SK-N-MC (cell line): ENCODE measurements around the gene ASGR1.

ENCODE experiments used
- DNase-seq: peaks from one replicate; pipeline ENCODE4 v3.0.0-alpha.2; 2011; ENCODE audit warnings: low read depth, low spot score
- H3K27ac ChIP-seq: fragments of 200-600 bp; sonication (generic); 2 replicates; pipeline ENCODE4 v1.5.1; 2016; ENCODE audit warnings: mixed run types
- H3K36me3 ChIP-seq: fragments of 200-600 bp; sonication (generic); 2 replicates; pipeline ENCODE4 v1.6.1; 2017; ENCODE audit warnings: antibody characterized with exemption, low read length, mixed read lengths; ENCODE audit not compliant: insufficient read depth
- H3K4me3 ChIP-seq: fragments of 200-600 bp; sonication (generic); 2 replicates; pipeline ENCODE4 v1.5.1; 2016
- H3K9ac ChIP-seq: fragments of 200-600 bp; sonication (generic); 2 replicates; pipeline ENCODE4 v1.8.0; 2017; ENCODE audit warnings: mixed run types, mixed read lengths; ENCODE audit not compliant: insufficient read length
- H3K9me3 ChIP-seq: fragments of 200-600 bp; sonication (generic); 2 replicates; pipeline ENCODE4 v1.6.1; 2017; ENCODE audit warnings: low read depth, mild to moderate bottlenecking, antibody characterized with exemption, low read length, moderate library complexity, mixed read lengths
- EZH2 ChIP-seq: fragments of 200-600 bp; sonication (generic); IDR thresholded peaks from one replicate; pipeline ENCODE4 v1.6.1; 2017; ENCODE audit warnings: antibody characterized with exemption
- FOXP2 ChIP-seq: optimal IDR thresholded peaks from 2 replicates; pipeline ENCODE3; 2011; ENCODE audit warnings: mild to moderate bottlenecking, moderate library complexity; ENCODE audit not compliant: insufficient read depth; ENCODE audit errors: extremely low read length, control extremely low read depth
- POLR2AphosphoS5 ChIP-seq: IDR thresholded peaks from 2 replicates; pipeline ENCODE4 v1.6.1; 2012; ENCODE audit warnings: mild to moderate bottlenecking, low read depth, low read length, borderline replicate concordance

ASGR1 gene

DNA sequence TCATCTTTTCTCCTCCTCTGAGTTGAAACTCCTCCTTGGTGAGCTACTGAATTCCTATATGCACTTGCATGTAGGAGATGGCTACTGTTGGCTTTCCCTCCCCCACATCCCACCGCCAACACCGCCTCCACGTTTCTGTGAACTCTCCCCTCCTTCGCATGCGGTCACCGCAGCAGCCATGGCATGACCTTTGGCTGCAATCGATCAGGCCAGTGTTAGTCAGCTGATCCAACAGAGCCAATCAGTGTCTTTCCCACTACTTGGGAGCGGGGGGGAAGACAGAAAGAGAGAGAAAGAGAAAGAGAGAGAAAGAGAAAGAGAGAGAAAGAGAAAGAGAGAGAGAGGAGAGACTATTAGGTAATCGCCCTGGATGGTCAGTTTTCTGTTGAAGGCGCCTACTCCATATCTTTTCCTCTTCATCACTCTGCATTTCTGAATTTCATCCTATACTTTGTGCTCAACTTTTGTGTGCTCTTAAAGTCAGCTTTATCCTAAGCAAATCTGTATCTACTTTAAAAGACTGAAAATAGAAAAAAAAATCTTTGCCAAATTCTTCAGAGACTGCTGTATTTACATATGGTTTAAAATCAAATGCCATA, 22.7 kb downstream of the ASGR1 start:
- TF ChIP-seq POLR2AphosphoS5 (no peak), EZH2 (no peak), FOXP2 (no peak)
- no peak overlapping the region for H3K4me3 ChIP-seq
- H3K36me3 ChIP-seq: no peaks in the 10 kb centered on the region
- no peaks in the 10 kb centered on the region for H3K9me3 ChIP-seq
- H3K27ac ChIP-seq: no peak overlapping the region
- no peak overlapping the region for H3K9ac ChIP-seq
- DNase-seq: no peak

DNA sequence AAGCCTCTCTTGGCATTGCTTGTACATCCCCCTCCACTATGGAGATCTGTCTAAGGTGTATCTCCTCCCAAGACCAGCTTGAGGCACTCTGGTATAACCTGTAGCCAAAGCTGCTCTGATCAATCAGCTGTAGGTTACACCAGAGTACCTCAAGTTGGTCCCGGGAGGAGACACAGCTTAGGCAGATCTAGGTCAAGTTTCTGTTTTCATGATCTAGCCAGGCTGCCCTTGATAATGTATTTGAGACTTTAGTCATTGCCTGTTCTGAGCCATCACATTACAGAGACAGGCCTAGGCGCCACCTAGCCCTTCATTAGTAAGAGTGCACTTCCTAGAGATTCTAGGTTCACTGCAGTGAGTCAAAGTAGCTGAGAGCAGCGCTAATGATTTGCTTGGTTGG, 31.4 kb downstream of the ASGR1 start:
- TF ChIP-seq POLR2AphosphoS5: no peak
- TF ChIP-seq FOXP2: no peak
- no peak for TF ChIP-seq EZH2
- Histone ChIP-seq H3K36me3 (no peaks in the 10 kb centered on the region), H3K9ac (no peak overlapping the region), H3K4me3 (no peak overlapping the region), H3K27ac (no peak overlapping the region), H3K9me3 (no peaks in the 10 kb centered on the region)
- no peak for DNase-seq

DNA sequence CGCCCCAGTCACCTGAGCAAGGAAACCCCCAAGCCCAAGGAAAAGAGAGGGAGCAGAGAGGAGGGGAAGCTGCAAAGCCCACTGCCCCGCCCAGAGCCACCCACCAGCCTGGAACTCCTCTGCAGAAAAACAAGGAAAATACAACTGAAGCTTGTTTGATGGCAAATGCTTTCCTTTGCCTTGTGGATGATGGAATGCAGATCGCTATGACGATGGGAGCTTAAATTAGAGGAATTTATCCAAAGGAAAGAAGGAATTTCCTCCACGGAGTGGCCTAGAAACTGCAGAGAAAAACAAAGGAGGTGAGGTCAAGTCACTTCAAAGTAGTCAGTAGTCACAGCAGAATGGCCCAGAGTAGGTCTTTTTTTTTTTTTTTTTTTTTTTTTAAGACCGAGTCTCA, 33.1 kb downstream of the ASGR1 start:
- no peak overlapping the region for H3K9ac ChIP-seq
- no peak for DNase-seq
- no peak overlapping the region for H3K27ac ChIP-seq
- no peaks in the 10 kb centered on the region for H3K9me3 ChIP-seq
- no peak for TF ChIP-seq EZH2
- TF ChIP-seq FOXP2: no peak
- TF ChIP-seq POLR2AphosphoS5: no peak
- H3K4me3 ChIP-seq: no peak overlapping the region
- no peaks in the 10 kb centered on the region for H3K36me3 ChIP-seq

DNA sequence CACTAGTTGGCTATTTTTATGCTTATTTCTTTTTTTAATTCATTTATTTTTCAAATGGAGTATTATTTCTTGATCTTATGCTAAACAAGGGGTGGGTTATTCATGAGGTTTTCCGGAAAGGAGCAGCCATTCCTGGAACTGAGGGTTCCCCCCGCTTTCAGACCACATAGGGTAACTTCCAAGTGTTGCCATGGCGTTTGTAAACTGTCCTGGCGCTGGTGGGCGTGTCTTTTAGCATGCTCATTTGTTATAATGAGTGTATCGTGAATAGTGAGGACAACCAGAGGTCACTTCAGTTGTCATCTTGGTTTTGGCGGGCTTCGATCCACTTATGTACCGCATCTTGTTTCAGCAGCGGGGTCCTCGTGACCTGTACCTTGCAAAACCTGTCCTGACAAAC, 35.0 kb downstream of the ASGR1 start:
- TF ChIP-seq EZH2 (no peak), FOXP2 (no peak), POLR2AphosphoS5 (no peak)
- Histone ChIP-seq H3K27ac (no peak overlapping the region), H3K9ac (no peak overlapping the region), H3K9me3 (no peaks in the 10 kb centered on the region), H3K4me3 (no peak overlapping the region), H3K36me3 (no peaks in the 10 kb centered on the region)
- no peak for DNase-seq

DNA sequence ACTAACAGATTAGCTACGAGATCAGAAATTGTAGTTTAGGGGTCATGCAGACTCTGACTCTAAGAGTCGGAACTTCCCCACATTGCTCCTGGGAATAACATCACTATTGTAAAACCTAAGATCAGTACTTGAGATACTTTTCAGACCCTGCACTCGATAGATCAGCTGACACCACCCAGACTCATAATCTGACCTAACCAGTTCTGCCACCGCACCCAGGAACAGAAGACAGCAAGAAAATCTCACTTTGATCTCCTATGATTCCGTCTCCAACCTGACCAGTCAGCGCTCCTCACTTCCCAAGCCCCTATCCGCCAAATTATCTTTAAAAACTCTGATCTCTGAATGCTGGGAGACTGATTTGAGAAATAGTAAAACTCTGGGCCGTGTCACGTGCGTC, 37.3 kb downstream of the ASGR1 start:
- no peak overlapping the region for H3K9ac ChIP-seq
- H3K27ac ChIP-seq: no peak overlapping the region
- H3K4me3 ChIP-seq: no peak overlapping the region
- no peak for TF ChIP-seq EZH2
- TF ChIP-seq POLR2AphosphoS5: no peak
- no peak for TF ChIP-seq FOXP2
- H3K36me3 ChIP-seq: no peaks in the 10 kb centered on the region
- H3K9me3 ChIP-seq: no peaks in the 10 kb centered on the region
- no peak for DNase-seq

DNA sequence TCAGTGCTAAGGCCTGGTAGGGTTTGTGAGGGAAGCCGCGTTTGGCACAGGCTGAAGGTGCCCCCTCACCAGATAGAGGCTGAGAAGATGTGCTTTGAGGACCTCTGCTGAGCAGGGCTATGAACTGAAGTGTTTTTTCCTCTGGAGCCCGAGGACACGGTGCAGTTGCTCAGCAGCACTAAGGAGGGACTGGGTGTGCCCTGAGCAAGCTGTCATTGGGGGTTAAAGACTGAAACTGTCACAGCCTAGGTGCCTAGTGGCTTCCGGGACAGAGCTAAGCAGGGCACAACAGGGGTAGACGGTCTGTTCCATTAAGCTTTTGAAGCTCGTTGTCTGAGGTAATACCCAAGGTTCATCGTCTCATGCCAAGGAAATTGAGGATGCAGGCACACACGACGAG, 39.8 kb downstream of the ASGR1 start:
- TF ChIP-seq FOXP2 (no peak), EZH2 (no peak), POLR2AphosphoS5 (no peak)
- H3K9ac ChIP-seq: no peak overlapping the region
- no peaks in the 10 kb centered on the region for H3K9me3 ChIP-seq
- no peak for DNase-seq
- no peak overlapping the region for H3K27ac ChIP-seq
- H3K36me3 ChIP-seq: no peaks in the 10 kb centered on the region
- H3K4me3 ChIP-seq: no peak overlapping the region

DNA sequence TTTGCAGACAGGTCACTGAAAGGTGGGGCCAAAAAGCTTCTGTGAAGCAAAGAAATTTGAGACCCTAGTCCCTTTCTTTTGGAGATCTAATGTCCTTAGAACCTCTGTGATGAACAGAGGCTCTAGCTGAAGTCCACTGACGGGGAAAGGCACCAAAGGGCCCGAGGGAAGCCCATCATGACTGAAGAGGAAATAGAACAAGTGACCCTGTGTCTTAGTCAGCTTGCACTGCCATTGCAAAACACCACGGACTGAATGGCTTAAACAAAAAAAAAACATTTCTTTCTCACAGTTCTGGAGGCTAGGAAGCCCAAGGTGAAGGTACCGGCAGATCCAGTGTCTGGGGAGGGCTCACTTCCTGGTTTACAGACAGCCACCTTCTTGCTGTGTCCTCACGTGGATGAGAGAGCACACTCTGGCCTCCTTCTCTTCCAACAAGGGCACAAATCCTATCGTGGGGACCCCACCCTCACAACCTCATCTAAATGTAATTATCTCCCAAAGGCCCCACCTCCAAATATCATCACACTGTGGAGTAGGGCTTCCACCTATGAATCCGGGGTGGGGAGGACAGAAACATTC, 40.3 kb downstream of the ASGR1 start:
- Histone ChIP-seq H3K9ac (no peak overlapping the region), H3K27ac (no peak overlapping the region), H3K9me3 (no peaks in the 10 kb centered on the region), H3K36me3 (no peaks in the 10 kb centered on the region), H3K4me3 (no peak overlapping the region)
- TF ChIP-seq FOXP2 (no peak), EZH2 (no peak), POLR2AphosphoS5 (no peak)
- DNase-seq: no peak

DNA sequence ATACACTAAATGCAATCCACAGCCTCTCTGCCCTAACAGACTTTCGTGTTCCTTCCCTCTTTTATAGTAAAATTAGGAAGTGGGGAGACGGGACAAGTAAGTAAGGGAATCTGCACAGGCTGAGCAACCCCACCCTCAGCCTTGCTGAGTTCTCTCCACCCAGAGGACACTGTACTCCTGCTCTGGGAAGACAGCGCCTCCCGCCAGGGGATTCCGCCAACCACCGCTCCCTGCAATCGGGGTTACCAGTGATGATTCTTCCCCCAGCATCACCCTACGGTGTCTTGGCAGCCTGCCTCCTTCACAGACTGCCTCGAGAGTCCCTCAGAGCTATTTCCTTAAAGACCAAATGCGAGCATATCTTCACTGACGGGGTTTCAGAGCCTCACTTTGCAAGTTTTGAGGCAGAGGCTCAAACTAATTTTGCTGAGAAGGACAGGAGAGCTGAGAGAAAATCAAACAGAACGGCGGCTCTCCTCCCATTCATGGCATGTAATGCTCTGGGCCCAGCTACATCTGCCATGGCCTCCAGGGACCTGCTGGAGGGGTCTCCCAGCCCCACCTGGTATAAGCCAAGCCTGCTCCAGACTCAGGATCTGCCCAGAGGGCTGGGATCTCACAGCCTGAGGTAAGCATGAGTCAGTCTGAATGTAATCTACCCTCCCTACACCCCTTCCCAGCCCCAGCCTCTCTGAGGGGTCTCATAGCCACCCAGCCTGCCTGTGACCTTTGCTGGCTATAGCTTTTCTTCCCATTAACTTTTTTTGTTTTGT, 41.8 kb downstream of the ASGR1 start:
- H3K27ac ChIP-seq: no peak overlapping the region
- H3K9ac ChIP-seq: no peak overlapping the region
- TF ChIP-seq POLR2AphosphoS5: no peak
- TF ChIP-seq FOXP2: no peak
- TF ChIP-seq EZH2: no peak
- H3K9me3 ChIP-seq: no peaks in the 10 kb centered on the region
- H3K36me3 ChIP-seq: no peaks in the 10 kb centered on the region
- no peak for DNase-seq
- no peak overlapping the region for H3K4me3 ChIP-seq
